H1 (cell line): ENCODE results near the gene PRKCD. TPM values are rescaled to one million over a fixed set of nuclear protein-coding genes. Genes with fewer than 3 reads are reported as not detected.

Source experiments
- CTCF ChIA-PET: fragments of 300-600 bp; sonication (Branson Sonifier 250); formaldehyde crosslinking; loops from one replicate; lab custom pipeline; 2021; ENCODE audit not compliant: partially characterized antibody; lab: Charles Lee
- POLR2A ChIA-PET: fragments of 300-600 bp; sonication (Branson Sonifier 250); formaldehyde crosslinking; loops from one replicate; lab custom pipeline; 2021; ENCODE audit warnings: inconsistent platforms; ENCODE audit not compliant: partially characterized antibody; lab: Charles Lee
- DNase-seq, 2 experiments: peaks; one replicate each; pipeline versions ENCODE4 v3.0.0 to v3.0.0-alpha.2; 2010 to 2022; ENCODE audit warnings: low spot score in 2 of 2, low read depth in 1 of 2, mixed read lengths in 1 of 2
- FAIRE-seq: peaks from 2 replicates; lab custom pipeline; 2011; peaks lifted over from hg19 to GRCh38; lab: Jason Lieb, UNC
- H2AFZ ChIP-seq: 2 replicates; pipeline ENCODE4 v1.8.1; 2012; ENCODE audit warnings: low read length, inconsistent platforms
- H2AK5ac ChIP-seq: 2 replicates; pipeline ENCODE4 v1.6.1; 2013; ENCODE audit warnings: low read depth, low read length
- H2BK120ac ChIP-seq: replicated peaks from 2 replicates; pipeline ENCODE3; 2013; ENCODE audit warnings: low read depth, low read length, inconsistent platforms
- H2BK12ac ChIP-seq: 2 replicates; pipeline ENCODE4 v1.6.1; 2013; ENCODE audit warnings: low read depth, low read length
- H2BK15ac ChIP-seq: 2 replicates; pipeline ENCODE4 v1.6.1; 2013; ENCODE audit warnings: low read length
- H2BK20ac ChIP-seq: 2 replicates; pipeline ENCODE4 v1.6.1; 2013; ENCODE audit warnings: low read length
- H2BK5ac ChIP-seq: 2 replicates; pipeline ENCODE4 v1.6.1; 2013; ENCODE audit warnings: low read depth, low read length
- H3K14ac ChIP-seq: 2 replicates; pipeline ENCODE4 v1.6.1; 2013; ENCODE audit warnings: inconsistent platforms; ENCODE audit not compliant: insufficient read length
- H3K18ac ChIP-seq: 2 replicates; pipeline ENCODE4 v1.6.1; 2013; ENCODE audit warnings: low read length; ENCODE audit errors: extremely low read depth
- H3K23ac ChIP-seq: 2 replicates; pipeline ENCODE4 v1.6.1; 2013; ENCODE audit warnings: inconsistent platforms; ENCODE audit not compliant: insufficient read length
- H3K23me2 ChIP-seq: 2 replicates; pipeline ENCODE4 v1.6.1; 2013; ENCODE audit warnings: low read depth, low read length
- H3K27ac ChIP-seq: 2 replicates; pipeline ENCODE4 v1.6.1; 2011; ENCODE audit warnings: low read depth, low read length, inconsistent platforms
- H3K27me3 ChIP-seq, 4 experiments: replicated peaks in 1 of 4; 1 replicate in 1 of 4; 2 replicates in 3 of 4; pipeline versions ENCODE4 v1.6.1 to v1.8.1; 2011 to 2013; ENCODE audit warnings: low read length in 3 of 4, mild to moderate bottlenecking in 3 of 4, inconsistent platforms in 2 of 4, mixed read lengths in 2 of 4, moderate library complexity in 1 of 4; ENCODE audit not compliant: control insufficient read depth in 3 of 4, insufficient read depth in 3 of 4; ENCODE audit errors: extremely low read depth in 1 of 4
- H3K36me3 ChIP-seq, 4 experiments: 2 replicates each; pipeline versions ENCODE4 v1.6.1 to v1.8.1; 2011 to 2013; ENCODE audit warnings: mild to moderate bottlenecking in 4 of 4, low read length in 3 of 4, moderate library complexity in 2 of 4, control low read depth in 1 of 4, inconsistent platforms in 1 of 4; ENCODE audit not compliant: insufficient read depth in 4 of 4, control insufficient read depth in 2 of 4
- H3K4ac ChIP-seq: replicated peaks from 2 replicates; pipeline ENCODE3; 2013; ENCODE audit warnings: low read length, low read depth, mixed read lengths, inconsistent platforms; ENCODE audit not compliant: insufficient read length
- H3K4me1 ChIP-seq, 4 experiments: replicated peaks in 1 of 4; 1 replicate in 1 of 4; 2 replicates in 3 of 4; pipeline versions ENCODE4 v1.6.1 to v1.8.1; 2011 to 2013; ENCODE audit warnings: low read length in 3 of 4, inconsistent platforms in 2 of 4, mixed read lengths in 1 of 4; ENCODE audit not compliant: insufficient read depth in 4 of 4, control insufficient read depth in 3 of 4
- H3K4me2 ChIP-seq, 2 experiments: 2 replicates each; pipeline versions ENCODE4 v1.6.1 to v1.8.1; 2011 to 2013; ENCODE audit warnings: low read depth in 2 of 2, low read length in 2 of 2, control low read depth in 1 of 2, inconsistent platforms in 1 of 2, mild to moderate bottlenecking in 1 of 2; ENCODE audit not compliant: insufficient read depth in 1 of 2
- H3K4me3 ChIP-seq, 4 experiments: fragments of 200-600, 300-600 bp in 1 of 4; sonication (generic), shearing (Covaris generic), sonication (Bioruptor Twin) in 1 of 4; 2 replicates each; pipeline versions ENCODE4 v1.5.1 to v1.8.1; 2011 to 2016; ENCODE audit warnings: low read length in 4 of 4, low read depth in 3 of 4, control low read depth in 2 of 4, inconsistent platforms in 2 of 4, mild to moderate bottlenecking in 2 of 4, mixed read lengths in 1 of 4, moderate library complexity in 1 of 4; ENCODE audit not compliant: insufficient read depth in 2 of 4; ENCODE audit errors: extremely low read depth in 1 of 4
- H3K56ac ChIP-seq: replicated peaks from 2 replicates; pipeline ENCODE3; 2013; ENCODE audit warnings: low read depth, mild to moderate bottlenecking, mixed read lengths, low read length, inconsistent platforms; ENCODE audit not compliant: insufficient read length
- H3K79me1 ChIP-seq: 2 replicates; pipeline ENCODE4 v1.6.1; 2013; ENCODE audit warnings: low read depth, low read length, control low read depth
- H3K79me2 ChIP-seq, 2 experiments: 2 replicates each; pipeline versions ENCODE4 v1.6.1 to v1.8.1; 2012 to 2013; ENCODE audit warnings: low read length in 2 of 2, mild to moderate bottlenecking in 2 of 2, inconsistent platforms in 1 of 2; ENCODE audit not compliant: insufficient read depth in 2 of 2, control insufficient read depth in 1 of 2
- H3K9ac ChIP-seq, 4 experiments: replicated peaks in 1 of 4; 1 replicate in 1 of 4; 2 replicates in 3 of 4; pipeline versions ENCODE4 v1.6.1 to v1.8.1; 2011 to 2013; ENCODE audit warnings: low read depth in 3 of 4, low read length in 3 of 4, control low read depth in 2 of 4, mild to moderate bottlenecking in 2 of 4, moderate library complexity in 2 of 4, inconsistent platforms in 1 of 4; ENCODE audit errors: extremely low read depth in 1 of 4
- H3K9me3 ChIP-seq, 2 experiments: 2 replicates each; pipeline versions ENCODE4 v1.6.1 to v1.8.1; 2012 to 2013; ENCODE audit warnings: mild to moderate bottlenecking in 2 of 2, moderate library complexity in 2 of 2, control low read depth in 1 of 2, inconsistent platforms in 1 of 2, low read depth in 1 of 2, low read length in 1 of 2, mixed read lengths in 1 of 2; ENCODE audit not compliant: insufficient read depth in 2 of 2
- H4K20me1 ChIP-seq, 2 experiments: replicated peaks in 1 of 2; 2 replicates each; pipeline versions ENCODE3 to v1.8.1; 2011 to 2013; ENCODE audit warnings: inconsistent platforms in 2 of 2, low read length in 2 of 2, mild to moderate bottlenecking in 1 of 2; ENCODE audit not compliant: insufficient read depth in 2 of 2, control insufficient read depth in 1 of 2
- H4K5ac ChIP-seq: 2 replicates; pipeline ENCODE4 v1.6.1; 2013; ENCODE audit warnings: low read length, low read depth, mixed read lengths, inconsistent platforms; ENCODE audit not compliant: insufficient read length
- H4K8ac ChIP-seq: 2 replicates; pipeline ENCODE4 v1.8.0; 2013; ENCODE audit warnings: mild to moderate bottlenecking, moderate library complexity, low read length, inconsistent platforms; ENCODE audit not compliant: insufficient read depth; ENCODE audit errors: extremely low read depth
- H4K91ac ChIP-seq: replicated peaks from 2 replicates; pipeline ENCODE3; 2013; ENCODE audit warnings: low read length, mixed read lengths, inconsistent platforms; ENCODE audit not compliant: insufficient read length
- CEBPB ChIP-seq: IDR thresholded peaks from 2 replicates; pipeline ENCODE4 v1.6.1; 2012; ENCODE audit warnings: low read depth, low read length
- EGR1 ChIP-seq: IDR thresholded peaks from 2 replicates; pipeline ENCODE4 v1.6.1; 2011; ENCODE audit warnings: low read depth, low read length, borderline replicate concordance
- JUN ChIP-seq: IDR thresholded peaks from 2 replicates; pipeline ENCODE4 v1.6.1; 2011; ENCODE audit warnings: low read depth, mild to moderate bottlenecking, improper control_type of control experiment, low read length
- KDM1A ChIP-seq: fragments of 200-600, 300-600 bp; sonication (generic); IDR thresholded peaks from 2 replicates; pipeline ENCODE4 v1.7.1; 2016; ENCODE audit warnings: mild to moderate bottlenecking, low read length, borderline replicate concordance
- MAFK ChIP-seq: IDR thresholded peaks from 2 replicates; pipeline ENCODE4 v1.6.1; 2012; ENCODE audit warnings: low read depth, mild to moderate bottlenecking, improper control_type of control experiment, low read length
- MAX ChIP-seq: IDR thresholded peaks from 2 replicates; pipeline ENCODE4 v1.6.1; 2012; ENCODE audit warnings: inconsistent platforms
- SIRT6 ChIP-seq: IDR thresholded peaks from one replicate; pipeline ENCODE4 v1.7.1; 2012; ENCODE audit warnings: low read length, inconsistent platforms
- SIX5 ChIP-seq: IDR thresholded peaks from 2 replicates; pipeline ENCODE4 v1.6.1; 2011; ENCODE audit warnings: mild to moderate bottlenecking, low read depth, low read length
- TCF12 ChIP-seq: IDR thresholded peaks from 2 replicates; pipeline ENCODE4 v1.6.1; 2011; ENCODE audit warnings: low read depth, mild to moderate bottlenecking, low read length
- YY1 ChIP-seq: IDR thresholded peaks from 2 replicates; pipeline ENCODE4 v1.6.1; 2011; ENCODE audit warnings: low read depth, mild to moderate bottlenecking, low read length
- WGBS, 2 experiments: shearing (Covaris generic) in 1 of 2; methylation state at CpG; one replicate each; pipeline versions ENCODE4 v1.1.6 to v1.1.7; 2013 to 2015; ENCODE audit warnings: low lambda C conversion rate in 2 of 2, mixed read lengths in 2 of 2, inconsistent platforms in 1 of 2, low coverage in 1 of 2, missing lambda C conversion rate in 1 of 2; ENCODE audit not compliant: insufficient replicate concordance in 2 of 2, insufficient coverage in 1 of 2, insufficient read length in 1 of 2; ENCODE audit errors: extremely low coverage in 1 of 2, missing lambda C conversion rate in 1 of 2; 5-methylcytosine and 5-hydroxymethylcytosine counted together
- polyA plus RNA-seq, 7 experiments: library from polyadenylated mRNA; depleted of rRNA in 3 of 7; stranded (reverse) in 5 of 7; unstranded in 2 of 7; fragments of >200 nt in 5 of 7; fragments of 200-250 nt in 2 of 7; gene quantifications; 1 replicate in 5 of 7; 2 replicates in 1 of 7; 4 replicates in 1 of 7; pipeline versions ENCODE4 v1.2.1 to v1.2.3, GENCODE V29; 2011 to 2013; ENCODE audit warnings: missing spikeins in 2 of 7, mixed read lengths in 2 of 7
- total RNA-seq: library from RNA; stranded (reverse); fragmentation: NEBNext Ultra II Directional; extraction: Animal tissue kit (Norgen Biotek cat#: 25700); gene quantifications from 2 replicates; pipeline ENCODE4 v1.2.1, GENCODE V29; 2021

PRKCD gene
- total and polyA plus RNA-seq, 2 of the 8 experiments (the other 6 are each of a cell fraction or from before 2014, with no cell fraction given), result 22.6 to 23.9 TPM

DNA sequence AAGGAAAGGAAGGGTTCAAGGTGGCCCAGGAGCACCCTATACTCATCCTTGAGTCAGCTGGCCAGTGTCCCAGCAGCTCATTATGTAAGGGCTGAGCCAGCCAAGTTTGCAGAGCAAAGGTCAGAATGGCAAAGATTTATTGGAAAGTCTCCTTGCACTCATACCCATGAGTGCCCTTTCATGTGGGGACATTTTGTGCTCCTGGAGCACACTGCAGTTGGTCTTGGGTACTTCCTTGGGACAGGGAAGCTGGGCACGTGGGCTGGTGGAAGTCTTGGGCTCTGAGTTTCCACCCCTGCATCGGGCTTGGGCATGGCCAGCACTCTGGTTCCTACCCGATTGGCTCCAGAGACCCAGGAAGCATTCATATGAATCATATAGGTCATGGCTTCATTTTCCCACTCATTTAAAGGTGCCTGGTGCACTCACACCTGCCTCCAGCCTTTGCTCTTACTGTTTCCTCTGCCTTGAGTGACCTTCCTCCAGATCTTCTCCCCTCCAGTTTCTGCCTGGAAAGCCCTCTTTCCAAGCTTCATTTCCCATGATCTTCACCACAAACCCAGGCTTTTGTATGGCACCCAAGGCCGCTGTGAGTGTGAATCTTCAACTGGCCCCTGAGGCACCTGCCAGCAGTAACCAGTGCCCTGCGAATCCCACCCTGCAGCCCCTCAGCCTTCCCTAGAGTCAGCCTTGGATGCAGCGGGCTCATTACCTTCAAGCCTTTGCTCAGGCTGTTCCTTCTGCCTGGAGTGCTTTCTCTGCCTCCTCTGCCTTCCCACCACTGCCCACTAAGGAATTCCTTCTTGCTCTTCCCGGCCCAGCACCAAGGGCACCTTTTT is 10.5 kb upstream of the PRKCD start:
- Histone ChIP-seq H2BK15ac (no peak overlapping the region), H3K14ac (no peak overlapping the region), H2BK5ac (no peak overlapping the region; the same call in 1 of the 2 replicates), H4K91ac (no peak overlapping the region), H3K9me3 (no peaks in the 10 kb centered on the region), H3K79me1 (no peaks in the 10 kb centered on the region), H3K36me3 (no peaks in the 10 kb centered on the region), H2BK120ac (no peak overlapping the region), H2AK5ac (no peak overlapping the region), H3K9ac (no peak overlapping the region)
- POLR2A ChIA-PET, result interaction anchor here (1.0 to 1.1 kb wide), 2 partner anchors 8 to 15 kb away, joined by 3 to 5 read pairs; no protein-coding TSS in a partner anchor
- TF ChIP-seq CEBPB (no peak), KDM1A (no peak), MAX (no peak), SIX5 (no peak), TCF12 (no peak), MAFK (no peak), EGR1 (no peak), YY1 (no peak), JUN (no peak), SIRT6 (no peak)
- TF ChIP-seq, all 59 proteins: peak for 0
- H4K8ac ChIP-seq, result no peak overlapping the region
- WGBS, 2 experiments, result 82% methylated on average over 7 of the region's 7 CpGs; no CpG with 5 or more reads in 1 of the 2 experiments
- H3K56ac ChIP-seq, result no peak overlapping the region
- H2BK12ac ChIP-seq, result no peak overlapping the region
- H3K27ac ChIP-seq, result no peak overlapping the region
- DNase-seq (no peak), FAIRE-seq (no peak)
- no peak overlapping the region for H4K5ac ChIP-seq
- H4K20me1 ChIP-seq, result no peaks in the 10 kb centered on the region
- H2AFZ ChIP-seq, result no peak overlapping the region
- no peak overlapping the region for H3K4me2 ChIP-seq
- H3K4me1 ChIP-seq, result no peaks in the 10 kb centered on the region
- no peak overlapping the region for H3K23ac ChIP-seq
- H2BK20ac ChIP-seq, result no peak overlapping the region
- H3K27me3 ChIP-seq, result no peaks in the 10 kb centered on the region
- no peak overlapping the region for H3K4me3 ChIP-seq
- no peaks in the 10 kb centered on the region for H3K79me2 ChIP-seq
- H3K4ac ChIP-seq, result no peak overlapping the region
- no peak overlapping the region for H3K18ac ChIP-seq
- CTCF ChIA-PET, result interaction anchor here (0.8 to 2.3 kb wide), 8 partner anchors 10 to 50 kb away, joined by 3 to 6 read pairs (median 4); no protein-coding TSS in a partner anchor
- H3K23me2 ChIP-seq, result no peaks in the 10 kb centered on the region
